HepG2 (cell line): ENCODE measurements around the gene DPP3. TPM values are rescaled to one million over a fixed set of nuclear protein-coding genes. Genes with fewer than 3 reads are reported as not detected.
A peak's percentile ranks its signal among the peaks of the same experiment; 100 is the strongest.

Source experiments
- BORCS8-MEF2B ChIP-seq: sonication (generic); formaldehyde crosslinking; IDR thresholded peaks from 2 replicates; pipeline ENCODE4 v1.8.0; 2022; ENCODE audit warnings: mild to moderate bottlenecking, missing genetic modification reagents
- GPN1 ChIP-seq: sonication (generic); formaldehyde crosslinking; IDR thresholded peaks from 2 replicates; pipeline ENCODE4 v1.5.1; 2020; ENCODE audit warnings: missing genetic modification reagents, borderline replicate concordance
- MAZ ChIP-seq, 2 experiments: sonication (generic) in 1 of 2; formaldehyde crosslinking in 1 of 2; IDR thresholded peaks; 2 replicates each; pipeline versions ENCODE4 v1.5.0 to v1.6.1; 2012 to 2020; ENCODE audit warnings: low read depth in 2 of 2, mild to moderate bottlenecking in 2 of 2, borderline replicate concordance in 1 of 2, improper control_type of control experiment in 1 of 2, low read length in 1 of 2, missing genetic modification reagents in 1 of 2, moderate library complexity in 1 of 2
- MEF2D ChIP-seq: sonication (generic); formaldehyde crosslinking; IDR thresholded peaks from 2 replicates; pipeline ENCODE4 v1.5.1; 2020; ENCODE audit warnings: mild to moderate bottlenecking, missing genetic modification reagents
- NAIF1 ChIP-seq: sonication (generic); formaldehyde crosslinking; IDR thresholded peaks from 2 replicates; pipeline ENCODE4 v1.5.0; 2020; ENCODE audit warnings: mild to moderate bottlenecking, missing genetic modification reagents, borderline replicate concordance
- U2AF2 ChIP-seq: fragments of 200-400 bp; formaldehyde crosslinking; IDR thresholded peaks from 2 replicates; pipeline ENCODE4 v1.6.1; 2017; ENCODE audit warnings: low read depth, mild to moderate bottlenecking, low read length
- YEATS2 ChIP-seq: sonication (generic); formaldehyde crosslinking; IDR thresholded peaks from 2 replicates; pipeline ENCODE4 v1.4.0; 2020; ENCODE audit warnings: missing genetic modification reagents, borderline replicate concordance
- ZNF317 ChIP-seq: sonication (generic); formaldehyde crosslinking; IDR thresholded peaks from 2 replicates; pipeline ENCODE4 v1.5.0; 2020; ENCODE audit warnings: mild to moderate bottlenecking, missing genetic modification reagents
- ZNF567 ChIP-seq: sonication (generic); formaldehyde crosslinking; IDR thresholded peaks from 2 replicates; pipeline ENCODE4 v1.8.1; 2023; ENCODE audit warnings: mild to moderate bottlenecking, missing genetic modification reagents, borderline replicate concordance
- ZNF605 ChIP-seq: sonication (generic); formaldehyde crosslinking; IDR thresholded peaks from 2 replicates; pipeline ENCODE4 v1.8.0; 2022; ENCODE audit warnings: mild to moderate bottlenecking, missing genetic modification reagents
- ZNF674 ChIP-seq: sonication (generic); formaldehyde crosslinking; IDR thresholded peaks from 2 replicates; pipeline ENCODE4 v1.5.0; 2020; ENCODE audit warnings: low read depth, mild to moderate bottlenecking, missing genetic modification reagents
- polyA plus RNA-seq, 8 experiments: library from polyadenylated mRNA; depleted of rRNA in 3 of 8; stranded (reverse) in 7 of 8; unstranded in 1 of 8; fragments of >200 nt; fragmentation: Illumina TruSeq in 4 of 8; extraction: Trizol in 4 of 8; gene quantifications; 2 replicates each; pipeline versions ENCODE4 v1.2.1 to v1.2.3, GENCODE V29; 2011 to 2016; ENCODE audit warnings: low read depth in 4 of 8, missing spikeins in 1 of 8, mixed read lengths in 1 of 8; ENCODE audit not compliant: insufficient read depth in 1 of 8
- total RNA-seq, 5 experiments: library from RNA; depleted of rRNA; stranded (reverse); fragments of >200 nt; fragmentation: Illumina TruSeq; extraction: Trizol; gene quantifications; 2 replicates each; pipeline ENCODE4 v1.2.3, GENCODE V29; 2016; ENCODE audit warnings: low read depth in 1 of 5
- TF ChIP-seq, protein P1 (sequence below): sonication (generic); formaldehyde crosslinking; IDR thresholded peaks from 2 replicates; pipeline ENCODE4 v1.5.1; 2020; ENCODE audit warnings: mild to moderate bottlenecking, missing genetic modification reagents, borderline replicate concordance
- TF ChIP-seq, protein P2 (sequence below): sonication (generic); formaldehyde crosslinking; IDR thresholded peaks from 2 replicates; pipeline ENCODE4 v1.5.0; 2020; ENCODE audit warnings: mild to moderate bottlenecking, missing genetic modification reagents, borderline replicate concordance
- TF ChIP-seq, protein P3 (sequence below): sonication (generic); formaldehyde crosslinking; IDR thresholded peaks from 2 replicates; pipeline ENCODE4 v1.5.1; 2020; ENCODE audit warnings: mild to moderate bottlenecking, missing genetic modification reagents, moderate library complexity
- TF ChIP-seq, protein P4 (sequence below): IDR thresholded peaks from 2 replicates; pipeline ENCODE4 v1.6.1; 2016; ENCODE audit warnings: missing genetic modification reagents, missing compliant biosample characterization

DPP3 gene
- total and polyA plus RNA-seq, 2 of the 13 experiments (the other 11 are each of a cell fraction or from before 2014, with no cell fraction given) = 38.4 to 59.8 TPM

DNA sequence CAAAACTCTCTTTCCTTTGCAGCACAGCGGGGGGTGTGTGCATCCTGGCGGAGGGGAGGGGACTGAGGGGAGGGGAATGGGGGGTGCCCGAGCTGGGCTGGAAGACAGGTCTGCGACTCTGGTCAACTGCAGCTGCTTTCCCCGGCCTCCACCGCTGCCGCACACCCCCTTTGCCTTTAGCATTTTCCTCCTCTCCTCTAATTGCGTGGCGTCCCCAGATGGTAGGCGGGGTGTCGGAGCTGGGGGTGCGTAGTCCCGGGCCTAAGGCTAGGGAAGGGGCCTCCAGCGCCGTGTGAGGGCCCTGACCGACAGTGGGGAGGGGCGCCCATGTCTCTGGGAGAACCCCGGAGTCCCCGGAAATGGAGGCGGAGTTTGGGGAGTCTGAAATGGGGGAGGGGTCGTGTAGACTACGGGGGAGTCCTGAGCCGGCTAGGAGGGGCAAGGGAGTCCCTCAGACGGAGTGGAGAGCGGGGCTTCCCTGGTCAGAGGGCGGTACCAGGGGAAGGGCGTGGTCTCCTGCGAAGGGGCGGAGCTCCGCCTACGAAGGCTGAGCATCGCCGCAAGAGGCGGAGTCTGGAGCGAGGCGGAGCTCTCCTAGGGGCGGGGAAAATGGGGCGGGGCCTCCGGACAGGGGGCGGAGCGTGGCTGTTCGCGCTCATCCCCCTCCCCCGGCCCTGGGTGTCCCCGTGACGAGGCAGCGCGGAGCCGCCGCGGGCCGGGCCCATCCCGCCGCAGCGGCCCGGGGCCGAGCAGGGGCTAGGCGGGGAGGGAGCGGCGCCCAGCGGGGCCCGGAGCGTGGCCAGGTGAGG lies 13.8 kb upstream of the DPP3 start, which contains the start of gene PELI3 (continued):
- TF ChIP-seq, protein P1, sequence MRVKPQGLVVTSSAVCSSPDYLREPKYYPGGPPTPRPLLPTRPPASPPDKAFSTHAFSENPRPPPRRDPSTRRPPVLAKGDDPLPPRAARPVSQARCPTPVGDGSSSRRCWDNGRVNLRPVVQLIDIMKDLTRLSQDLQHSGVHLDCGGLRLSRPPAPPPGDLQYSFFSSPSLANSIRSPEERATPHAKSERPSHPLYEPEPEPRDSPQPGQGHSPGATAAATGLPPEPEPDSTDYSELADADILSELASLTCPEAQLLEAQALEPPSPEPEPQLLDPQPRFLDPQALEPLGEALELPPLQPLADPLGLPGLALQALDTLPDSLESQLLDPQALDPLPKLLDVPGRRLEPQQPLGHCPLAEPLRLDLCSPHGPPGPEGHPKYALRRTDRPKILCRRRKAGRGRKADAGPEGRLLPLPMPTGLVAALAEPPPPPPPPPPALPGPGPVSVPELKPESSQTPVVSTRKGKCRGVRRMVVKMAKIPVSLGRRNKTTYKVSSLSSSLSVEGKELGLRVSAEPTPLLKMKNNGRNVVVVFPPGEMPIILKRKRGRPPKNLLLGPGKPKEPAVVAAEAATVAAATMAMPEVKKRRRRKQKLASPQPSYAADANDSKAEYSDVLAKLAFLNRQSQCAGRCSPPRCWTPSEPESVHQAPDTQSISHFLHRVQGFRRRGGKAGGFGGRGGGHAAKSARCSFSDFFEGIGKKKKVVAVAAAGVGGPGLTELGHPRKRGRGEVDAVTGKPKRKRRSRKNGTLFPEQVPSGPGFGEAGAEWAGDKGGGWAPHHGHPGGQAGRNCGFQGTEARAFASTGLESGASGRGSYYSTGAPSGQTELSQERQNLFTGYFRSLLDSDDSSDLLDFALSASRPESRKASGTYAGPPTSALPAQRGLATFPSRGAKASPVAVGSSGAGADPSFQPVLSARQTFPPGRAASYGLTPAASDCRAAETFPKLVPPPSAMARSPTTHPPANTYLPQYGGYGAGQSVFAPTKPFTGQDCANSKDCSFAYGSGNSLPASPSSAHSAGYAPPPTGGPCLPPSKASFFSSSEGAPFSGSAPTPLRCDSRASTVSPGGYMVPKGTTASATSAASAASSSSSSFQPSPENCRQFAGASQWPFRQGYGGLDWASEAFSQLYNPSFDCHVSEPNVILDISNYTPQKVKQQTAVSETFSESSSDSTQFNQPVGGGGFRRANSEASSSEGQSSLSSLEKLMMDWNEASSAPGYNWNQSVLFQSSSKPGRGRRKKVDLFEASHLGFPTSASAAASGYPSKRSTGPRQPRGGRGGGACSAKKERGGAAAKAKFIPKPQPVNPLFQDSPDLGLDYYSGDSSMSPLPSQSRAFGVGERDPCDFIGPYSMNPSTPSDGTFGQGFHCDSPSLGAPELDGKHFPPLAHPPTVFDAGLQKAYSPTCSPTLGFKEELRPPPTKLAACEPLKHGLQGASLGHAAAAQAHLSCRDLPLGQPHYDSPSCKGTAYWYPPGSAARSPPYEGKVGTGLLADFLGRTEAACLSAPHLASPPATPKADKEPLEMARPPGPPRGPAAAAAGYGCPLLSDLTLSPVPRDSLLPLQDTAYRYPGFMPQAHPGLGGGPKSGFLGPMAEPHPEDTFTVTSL (CRISPR knock-in tag) = no peak
- TF ChIP-seq, protein P2, sequence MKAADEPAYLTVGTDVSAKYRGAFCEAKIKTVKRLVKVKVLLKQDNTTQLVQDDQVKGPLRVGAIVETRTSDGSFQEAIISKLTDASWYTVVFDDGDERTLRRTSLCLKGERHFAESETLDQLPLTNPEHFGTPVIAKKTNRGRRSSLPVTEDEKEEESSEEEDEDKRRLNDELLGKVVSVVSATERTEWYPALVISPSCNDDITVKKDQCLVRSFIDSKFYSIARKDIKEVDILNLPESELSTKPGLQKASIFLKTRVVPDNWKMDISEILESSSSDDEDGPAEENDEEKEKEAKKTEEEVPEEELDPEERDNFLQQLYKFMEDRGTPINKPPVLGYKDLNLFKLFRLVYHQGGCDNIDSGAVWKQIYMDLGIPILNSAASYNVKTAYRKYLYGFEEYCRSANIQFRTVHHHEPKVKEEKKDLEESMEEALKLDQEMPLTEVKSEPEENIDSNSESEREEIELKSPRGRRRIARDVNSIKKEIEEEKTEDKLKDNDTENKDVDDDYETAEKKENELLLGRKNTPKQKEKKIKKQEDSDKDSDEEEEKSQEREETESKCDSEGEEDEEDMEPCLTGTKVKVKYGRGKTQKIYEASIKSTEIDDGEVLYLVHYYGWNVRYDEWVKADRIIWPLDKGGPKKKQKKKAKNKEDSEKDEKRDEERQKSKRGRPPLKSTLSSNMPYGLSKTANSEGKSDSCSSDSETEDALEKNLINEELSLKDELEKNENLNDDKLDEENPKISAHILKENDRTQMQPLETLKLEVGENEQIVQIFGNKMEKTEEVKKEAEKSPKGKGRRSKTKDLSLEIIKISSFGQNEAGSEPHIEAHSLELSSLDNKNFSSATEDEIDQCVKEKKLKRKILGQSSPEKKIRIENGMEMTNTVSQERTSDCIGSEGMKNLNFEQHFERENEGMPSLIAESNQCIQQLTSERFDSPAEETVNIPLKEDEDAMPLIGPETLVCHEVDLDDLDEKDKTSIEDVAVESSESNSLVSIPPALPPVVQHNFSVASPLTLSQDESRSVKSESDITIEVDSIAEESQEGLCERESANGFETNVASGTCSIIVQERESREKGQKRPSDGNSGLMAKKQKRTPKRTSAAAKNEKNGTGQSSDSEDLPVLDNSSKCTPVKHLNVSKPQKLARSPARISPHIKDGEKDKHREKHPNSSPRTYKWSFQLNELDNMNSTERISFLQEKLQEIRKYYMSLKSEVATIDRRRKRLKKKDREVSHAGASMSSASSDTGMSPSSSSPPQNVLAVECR (CRISPR knock-in tag) = peak; percentile 62
- TF ChIP-seq ZNF605 (CRISPR knock-in tag) = 0 out of 2 replicates have a peak, but pooled peaks have one; percentile 27
- TF ChIP-seq, protein P3, sequence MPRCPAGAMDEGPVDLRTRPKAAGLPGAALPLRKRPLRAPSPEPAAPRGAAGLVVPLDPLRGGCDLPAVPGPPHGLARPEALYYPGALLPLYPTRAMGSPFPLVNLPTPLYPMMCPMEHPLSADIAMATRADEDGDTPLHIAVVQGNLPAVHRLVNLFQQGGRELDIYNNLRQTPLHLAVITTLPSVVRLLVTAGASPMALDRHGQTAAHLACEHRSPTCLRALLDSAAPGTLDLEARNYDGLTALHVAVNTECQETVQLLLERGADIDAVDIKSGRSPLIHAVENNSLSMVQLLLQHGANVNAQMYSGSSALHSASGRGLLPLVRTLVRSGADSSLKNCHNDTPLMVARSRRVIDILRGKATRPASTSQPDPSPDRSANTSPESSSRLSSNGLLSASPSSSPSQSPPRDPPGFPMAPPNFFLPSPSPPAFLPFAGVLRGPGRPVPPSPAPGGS (CRISPR knock-in tag) = peak; percentile 38; the same call in 1 of the 2 replicates
- TF ChIP-seq U2AF2 = no peak
- 0 out of 2 replicates have a peak, but pooled peaks have one; percentile 49 for TF ChIP-seq MEF2D (CRISPR knock-in tag)
- TF ChIP-seq BORCS8-MEF2B (CRISPR knock-in tag) = peak; percentile 51; the same call in 1 of the 2 replicates
- TF ChIP-seq YEATS2 (CRISPR knock-in tag) = peak; percentile 52; the same call in 1 of the 2 replicates
- 0 out of 2 replicates have a peak, but pooled peaks have one; percentile 52 for TF ChIP-seq ZNF567 (CRISPR knock-in tag)
- 0 out of 2 replicates have a peak, but pooled peaks have one; percentile 42 for TF ChIP-seq ZNF674 (CRISPR knock-in tag)
- TF ChIP-seq, protein P4, sequence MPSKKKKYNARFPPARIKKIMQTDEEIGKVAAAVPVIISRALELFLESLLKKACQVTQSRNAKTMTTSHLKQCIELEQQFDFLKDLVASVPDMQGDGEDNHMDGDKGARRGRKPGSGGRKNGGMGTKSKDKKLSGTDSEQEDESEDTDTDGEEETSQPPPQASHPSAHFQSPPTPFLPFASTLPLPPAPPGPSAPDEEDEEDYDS = peak; percentile 44; the same call in 1 of the 2 replicates
- TF ChIP-seq NAIF1 (CRISPR knock-in tag) = 0 out of 2 replicates have a peak, but pooled peaks have one; percentile 24
- 0 out of 2 replicates have a peak, but pooled peaks have one; percentile 44 for TF ChIP-seq ZNF317 (CRISPR knock-in tag)
- no peak for TF ChIP-seq GPN1 (CRISPR knock-in tag)
- no peak; the same call in none of the 2 replicates for TF ChIP-seq MAZ (IDR thresholded peaks at IDR 0.05; ENCODE audit: borderline replicate concordance, low read depth, low read length)
- peak; percentile 74 for TF ChIP-seq MAZ (CRISPR knock-in tag; IDR thresholded peaks at IDR 0.05; ENCODE audit: low read depth)
